ENCODE data around the gene LRRC32. TPM values are rescaled to one million over a fixed set of nuclear protein-coding genes. Genes with fewer than 3 reads are reported as not detected.

LRRC32 gene
- total RNA-seq, 1 experiment from 2014 or later = not detected

DNA sequence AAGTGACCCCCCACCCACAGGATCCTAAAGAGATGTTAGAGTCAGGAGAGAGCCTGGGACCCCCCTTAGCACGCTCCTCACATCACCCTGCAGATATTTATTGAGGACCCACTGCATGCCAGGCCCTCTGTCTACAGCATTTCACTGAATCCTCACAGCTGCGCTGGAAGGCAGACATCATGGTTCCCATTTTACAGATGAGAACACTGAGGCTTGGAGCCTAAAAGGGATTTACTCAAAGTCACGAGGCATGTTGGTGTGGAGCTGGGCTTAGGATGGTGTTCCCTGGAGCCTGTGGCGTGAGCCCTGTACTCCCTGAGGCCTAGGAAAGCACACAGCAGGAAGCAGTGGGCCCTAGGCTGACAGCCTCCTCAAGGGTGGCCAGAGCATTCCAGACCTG, 39.2 kb upstream of the LRRC32 start:
- intact Hi-C loops (cut with micrococcal nuclease) = no loop called here
- Histone ChIP-seq H4K20me1 (ENCODE audit: low read length) (no peaks in the 10 kb centered on the region), H3K9me3 (ENCODE audit: low read length) (no peaks in the 10 kb centered on the region), H3K36me3 (ENCODE audit: low read depth, low read length) (no peaks in the 10 kb centered on the region), H3K9me2 (replicated peaks; ENCODE audit: low read length) (no peaks in the 10 kb centered on the region), H3K9ac (ENCODE audit: low read length) (no peak overlapping the region), H3K79me2 (ENCODE audit: low read length) (no peaks in the 10 kb centered on the region), H3K4me2 (ENCODE audit: low read length) (no peak overlapping the region), H3K4me1 (ENCODE audit: insufficient read depth, low read length) (no peaks in the 10 kb centered on the region), H3F3A (ENCODE audit: low read length, unreplicated experiment) (no peaks in the 10 kb centered on the region), H3K27me3 (ENCODE audit: low read length) (no peaks in the 10 kb centered on the region; the same call in 1 of the 2 replicates), H3K27ac (ENCODE audit: low read length) (no peak overlapping the region), H3K4me3 (ENCODE audit: low read length) (no peak overlapping the region), H2AFZ (ENCODE audit: low read length) (no peak overlapping the region)
- no TSS peak for BruUV-seq (replicated peaks)
- DNase-seq = no peak
- ChIA-PET CTCF (no interaction called here), POLR2A (ENCODE audit: unreplicated experiment) (no interaction called here)
- no peak for TF ChIP-seq EZH2 (IDR thresholded peaks at IDR 0.05; ENCODE audit: low read length, unreplicated experiment)
- no peak for TF ChIP-seq EZH2phosphoT487 (IDR thresholded peaks at IDR 0.05; ENCODE audit: borderline replicate concordance, low read length)
- TF ChIP-seq, protein P1, sequence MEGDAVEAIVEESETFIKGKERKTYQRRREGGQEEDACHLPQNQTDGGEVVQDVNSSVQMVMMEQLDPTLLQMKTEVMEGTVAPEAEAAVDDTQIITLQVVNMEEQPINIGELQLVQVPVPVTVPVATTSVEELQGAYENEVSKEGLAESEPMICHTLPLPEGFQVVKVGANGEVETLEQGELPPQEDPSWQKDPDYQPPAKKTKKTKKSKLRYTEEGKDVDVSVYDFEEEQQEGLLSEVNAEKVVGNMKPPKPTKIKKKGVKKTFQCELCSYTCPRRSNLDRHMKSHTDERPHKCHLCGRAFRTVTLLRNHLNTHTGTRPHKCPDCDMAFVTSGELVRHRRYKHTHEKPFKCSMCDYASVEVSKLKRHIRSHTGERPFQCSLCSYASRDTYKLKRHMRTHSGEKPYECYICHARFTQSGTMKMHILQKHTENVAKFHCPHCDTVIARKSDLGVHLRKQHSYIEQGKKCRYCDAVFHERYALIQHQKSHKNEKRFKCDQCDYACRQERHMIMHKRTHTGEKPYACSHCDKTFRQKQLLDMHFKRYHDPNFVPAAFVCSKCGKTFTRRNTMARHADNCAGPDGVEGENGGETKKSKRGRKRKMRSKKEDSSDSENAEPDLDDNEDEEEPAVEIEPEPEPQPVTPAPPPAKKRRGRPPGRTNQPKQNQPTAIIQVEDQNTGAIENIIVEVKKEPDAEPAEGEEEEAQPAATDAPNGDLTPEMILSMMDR (conservative IDR thresholded peaks at IDR 0.05; ENCODE audit: low read depth, low read length) = no peak
- no peak for ATAC-seq

DNA sequence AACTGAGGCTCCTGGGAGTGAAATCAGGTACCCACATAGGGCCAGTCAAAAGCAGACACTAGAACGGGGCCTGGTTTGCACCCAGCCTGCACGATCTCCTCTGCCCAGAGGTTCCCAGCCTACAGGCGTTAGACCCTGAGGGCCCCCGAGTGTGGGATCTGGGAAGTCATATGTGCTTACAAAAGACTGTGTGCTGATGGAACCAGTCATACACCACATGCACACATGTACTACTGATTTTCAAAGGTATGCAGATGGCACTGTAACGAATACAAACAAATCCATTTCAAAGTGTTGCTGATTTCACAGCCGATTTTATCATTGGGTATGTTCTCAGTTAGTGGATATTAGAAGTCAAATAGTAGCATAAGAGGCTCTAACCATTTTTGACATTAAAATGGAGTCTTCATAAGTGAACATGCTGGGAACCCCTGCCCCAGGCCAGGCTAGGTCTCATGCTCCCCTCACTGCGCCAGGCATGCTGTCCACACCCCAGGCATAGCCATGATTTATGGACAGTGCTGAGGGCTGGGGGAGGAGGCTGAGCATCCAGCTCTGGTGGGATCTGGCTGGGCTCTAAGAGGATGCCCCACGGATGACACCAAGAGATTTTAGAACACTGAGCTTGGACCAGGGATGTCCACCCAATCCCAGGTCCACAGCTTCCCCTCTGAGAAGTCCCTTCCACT, 38.6 kb upstream of the LRRC32 start:
- Histone ChIP-seq H3K4me3 (ENCODE audit: low read length) (no peak overlapping the region), H2AFZ (ENCODE audit: low read length) (no peak overlapping the region), H3K9me2 (replicated peaks; ENCODE audit: low read length) (no peaks in the 10 kb centered on the region), H3K9ac (ENCODE audit: low read length) (no peak overlapping the region), H3K9me3 (ENCODE audit: low read length) (no peaks in the 10 kb centered on the region), H3K79me2 (ENCODE audit: low read length) (no peaks in the 10 kb centered on the region), H3F3A (ENCODE audit: low read length, unreplicated experiment) (no peaks in the 10 kb centered on the region), H3K4me2 (ENCODE audit: low read length) (no peak overlapping the region), H3K36me3 (ENCODE audit: low read depth, low read length) (no peaks in the 10 kb centered on the region), H3K27ac (ENCODE audit: low read length) (no peak overlapping the region), H4K20me1 (ENCODE audit: low read length) (no peaks in the 10 kb centered on the region), H3K4me1 (ENCODE audit: insufficient read depth, low read length) (no peaks in the 10 kb centered on the region), H3K27me3 (ENCODE audit: low read length) (no peaks in the 10 kb centered on the region; the same call in 1 of the 2 replicates)
- TF ChIP-seq EZH2 (IDR thresholded peaks at IDR 0.05; ENCODE audit: low read length, unreplicated experiment) (no peak), EZH2phosphoT487 (IDR thresholded peaks at IDR 0.05; ENCODE audit: borderline replicate concordance, low read length) (no peak)
- TF ChIP-seq, protein P1 (conservative IDR thresholded peaks at IDR 0.05; ENCODE audit: low read depth, low read length) = no peak
- intact Hi-C loops (cut with micrococcal nuclease) = no loop called here
- POLR2A ChIA-PET (ENCODE audit: unreplicated experiment) = no interaction called here
- no peak for ATAC-seq
- CTCF ChIA-PET = no interaction called here
- BruUV-seq (replicated peaks) = no TSS peak
- DNase-seq = no peak

DNA sequence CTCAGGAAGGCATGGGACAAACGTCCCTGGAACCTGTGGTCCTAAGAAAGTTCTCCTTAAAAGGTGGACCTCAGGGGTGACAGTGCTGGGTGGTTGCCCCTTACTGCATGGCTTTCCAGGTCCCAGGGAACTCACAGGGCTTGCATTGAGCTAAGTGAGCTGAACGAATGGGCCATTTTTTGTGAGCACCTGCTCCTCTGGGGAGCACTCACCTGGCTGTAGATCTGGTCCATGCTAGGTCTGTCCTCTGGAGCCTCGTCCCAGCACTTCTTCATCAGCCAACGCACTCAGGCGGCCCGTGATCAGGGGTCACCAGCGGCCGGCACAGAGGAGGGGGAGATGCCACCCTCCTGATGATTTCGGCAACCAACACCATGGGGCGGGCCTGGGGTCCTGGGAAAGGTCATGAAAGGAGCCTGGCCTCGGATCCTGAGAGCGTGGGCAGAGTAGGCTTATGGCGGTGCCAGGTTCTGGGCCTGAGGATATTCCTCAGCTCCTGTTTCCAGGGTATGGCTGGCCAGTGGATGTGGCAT, 36.8 kb upstream of the LRRC32 start:
- ChIA-PET CTCF (interaction anchor here (1.2 kb wide), 1 partner anchor 14 kb away, joined by 4 read pairs; no protein-coding TSS in a partner anchor), POLR2A (ENCODE audit: unreplicated experiment) (no interaction called here)
- H3K9me2 ChIP-seq (replicated peaks; ENCODE audit: low read length) = no peaks in the 10 kb centered on the region
- no peak overlapping the region for H3K4me3 ChIP-seq (ENCODE audit: low read length)
- no peaks in the 10 kb centered on the region for H4K20me1 ChIP-seq (ENCODE audit: low read length)
- no peak overlapping the region for H3K9ac ChIP-seq (ENCODE audit: low read length)
- TF ChIP-seq EZH2 (IDR thresholded peaks at IDR 0.05; ENCODE audit: low read length, unreplicated experiment) (no peak), EZH2phosphoT487 (IDR thresholded peaks at IDR 0.05; ENCODE audit: borderline replicate concordance, low read length) (no peak)
- TF ChIP-seq, protein P1 (conservative IDR thresholded peaks at IDR 0.05; ENCODE audit: low read depth, low read length) = no peak
- H3K4me1 ChIP-seq (ENCODE audit: insufficient read depth, low read length) = no peaks in the 10 kb centered on the region
- no peaks in the 10 kb centered on the region for H3K9me3 ChIP-seq (ENCODE audit: low read length)
- no peak overlapping the region for H3K4me2 ChIP-seq (ENCODE audit: low read length)
- no TSS peak for BruUV-seq (replicated peaks)
- H3K27ac ChIP-seq (ENCODE audit: low read length) = no peak overlapping the region
- intact Hi-C loops (cut with micrococcal nuclease) = no loop called here
- H3K27me3 ChIP-seq (ENCODE audit: low read length) = no peaks in the 10 kb centered on the region; the same call in 1 of the 2 replicates
- no peaks in the 10 kb centered on the region for H3F3A ChIP-seq (ENCODE audit: low read length, unreplicated experiment)
- DNase-seq (no peak), ATAC-seq (no peak)
- no peaks in the 10 kb centered on the region for H3K36me3 ChIP-seq (ENCODE audit: low read depth, low read length)
- H3K79me2 ChIP-seq (ENCODE audit: low read length) = no peaks in the 10 kb centered on the region
- H2AFZ ChIP-seq (ENCODE audit: low read length) = no peak overlapping the region

Data from PC-3 (cell line).